ENCODE data around the gene FAM47E.

- TF ChIP-seq, protein P1, sequence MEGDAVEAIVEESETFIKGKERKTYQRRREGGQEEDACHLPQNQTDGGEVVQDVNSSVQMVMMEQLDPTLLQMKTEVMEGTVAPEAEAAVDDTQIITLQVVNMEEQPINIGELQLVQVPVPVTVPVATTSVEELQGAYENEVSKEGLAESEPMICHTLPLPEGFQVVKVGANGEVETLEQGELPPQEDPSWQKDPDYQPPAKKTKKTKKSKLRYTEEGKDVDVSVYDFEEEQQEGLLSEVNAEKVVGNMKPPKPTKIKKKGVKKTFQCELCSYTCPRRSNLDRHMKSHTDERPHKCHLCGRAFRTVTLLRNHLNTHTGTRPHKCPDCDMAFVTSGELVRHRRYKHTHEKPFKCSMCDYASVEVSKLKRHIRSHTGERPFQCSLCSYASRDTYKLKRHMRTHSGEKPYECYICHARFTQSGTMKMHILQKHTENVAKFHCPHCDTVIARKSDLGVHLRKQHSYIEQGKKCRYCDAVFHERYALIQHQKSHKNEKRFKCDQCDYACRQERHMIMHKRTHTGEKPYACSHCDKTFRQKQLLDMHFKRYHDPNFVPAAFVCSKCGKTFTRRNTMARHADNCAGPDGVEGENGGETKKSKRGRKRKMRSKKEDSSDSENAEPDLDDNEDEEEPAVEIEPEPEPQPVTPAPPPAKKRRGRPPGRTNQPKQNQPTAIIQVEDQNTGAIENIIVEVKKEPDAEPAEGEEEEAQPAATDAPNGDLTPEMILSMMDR (IDR thresholded peaks at IDR 0.05) = no peak
- TF ChIP-seq EZH2 (IDR thresholded peaks at IDR 0.05; ENCODE audit: borderline replicate concordance, insufficient read depth, low read depth, low read length, poor library complexity, severe bottlenecking) = no peak
Observed at GRCh38 chr4:76203541-76203940, 48.0 kb upstream of the FAM47E start.
